GM19372 (cell line): ENCODE data around the gene KIAA1755.
"Not testable (repeated sequence)": the region's sequence is repeated elsewhere in the genome, so short reads cannot be mapped to it uniquely, and the experiment has no call there.

Experiments used
- ATAC-seq: cut with Tn5 transposase; IDR thresholded peaks from one replicate; pipeline ENCODE4 v1.9.1; 2021; ENCODE audit warnings: mild to moderate bottlenecking, low read depth, moderate library complexity; ENCODE audit not compliant: unreplicated experiment

Gene KIAA1755

GRCh38 chr20:38267296-38267695 lies 6.8 kb upstream of the KIAA1755 start:
- ATAC-seq = no peak

GRCh38 chr20:38266426-38266825 lies 5.9 kb upstream of the KIAA1755 start:
- no peak for ATAC-seq

- ATAC-seq = no peak
Observed at GRCh38 chr20:38262931-38263330, 2.4 kb upstream of the KIAA1755 start.

GRCh38 chr20:38261054-38261390 lies 487 bp upstream of the KIAA1755 start:
- no peak for ATAC-seq

- ATAC-seq = no peak
Observed at GRCh38 chr20:38260025-38260377, 534 bp downstream of the KIAA1755 start.

GRCh38 chr20:38258545-38259215 lies 1.9 kb downstream of the KIAA1755 start:
- ATAC-seq = no peak

GRCh38 chr20:38256966-38257365 lies 3.6 kb downstream of the KIAA1755 start:
- ATAC-seq = no peak

- ATAC-seq = no peak
Observed at GRCh38 chr20:38256021-38256420, 4.5 kb downstream of the KIAA1755 start.

GRCh38 chr20:38255393-38255792 lies 5.1 kb downstream of the KIAA1755 start:
- ATAC-seq = no peak

- not testable (repeated sequence) for ATAC-seq
Observed at GRCh38 chr20:38254621-38255020, 5.9 kb downstream of the KIAA1755 start.

GRCh38 chr20:38253571-38253970 lies 7.0 kb downstream of the KIAA1755 start:
- ATAC-seq = no peak

- ATAC-seq = no peak
Observed at GRCh38 chr20:38252292-38253288, 7.9 kb downstream of the KIAA1755 start.

- not testable (repeated sequence) for ATAC-seq
Observed at GRCh38 chr20:38251441-38251840, 9.1 kb downstream of the KIAA1755 start.

GRCh38 chr20:38250609-38251008 lies 9.9 kb downstream of the KIAA1755 start:
- no peak for ATAC-seq

GRCh38 chr20:38249536-38250310 lies 10.8 kb downstream of the KIAA1755 start:
- no peak for ATAC-seq

- ATAC-seq = no peak
Observed at GRCh38 chr20:38248133-38248532, 12.4 kb downstream of the KIAA1755 start.

- ATAC-seq = not testable (repeated sequence)
Observed at GRCh38 chr20:38247725-38248124, 12.8 kb downstream of the KIAA1755 start.

GRCh38 chr20:38247166-38247509 lies 13.4 kb downstream of the KIAA1755 start:
- no peak for ATAC-seq

GRCh38 chr20:38246357-38247165 lies 14.0 kb downstream of the KIAA1755 start:
- no peak for ATAC-seq

- ATAC-seq = no peak
Observed at GRCh38 chr20:38245753-38246152, 14.8 kb downstream of the KIAA1755 start.
